ENCODE results near the gene SIT1.

Gene SIT1

DNA sequence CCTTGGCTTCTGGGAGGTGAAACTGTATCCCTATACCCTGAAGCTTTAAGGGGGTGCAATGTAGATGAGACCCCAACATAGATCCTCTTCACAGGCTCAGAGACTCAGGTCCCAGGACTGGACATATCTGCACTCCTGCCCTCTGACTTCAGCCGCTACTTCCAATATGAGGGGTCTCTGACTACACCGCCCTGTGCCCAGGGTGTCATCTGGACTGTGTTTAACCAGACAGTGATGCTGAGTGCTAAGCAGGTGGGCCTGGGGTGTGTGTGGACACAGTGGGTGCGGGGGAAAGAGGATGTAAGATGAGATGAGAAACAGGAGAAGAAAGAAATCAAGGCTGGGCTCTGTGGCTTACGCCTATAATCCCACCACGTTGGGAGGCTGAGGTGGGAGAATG lies 28.4 kb upstream of the SIT1 start:
- no peak for ATAC-seq
- TF ChIP-seq, protein P1, sequence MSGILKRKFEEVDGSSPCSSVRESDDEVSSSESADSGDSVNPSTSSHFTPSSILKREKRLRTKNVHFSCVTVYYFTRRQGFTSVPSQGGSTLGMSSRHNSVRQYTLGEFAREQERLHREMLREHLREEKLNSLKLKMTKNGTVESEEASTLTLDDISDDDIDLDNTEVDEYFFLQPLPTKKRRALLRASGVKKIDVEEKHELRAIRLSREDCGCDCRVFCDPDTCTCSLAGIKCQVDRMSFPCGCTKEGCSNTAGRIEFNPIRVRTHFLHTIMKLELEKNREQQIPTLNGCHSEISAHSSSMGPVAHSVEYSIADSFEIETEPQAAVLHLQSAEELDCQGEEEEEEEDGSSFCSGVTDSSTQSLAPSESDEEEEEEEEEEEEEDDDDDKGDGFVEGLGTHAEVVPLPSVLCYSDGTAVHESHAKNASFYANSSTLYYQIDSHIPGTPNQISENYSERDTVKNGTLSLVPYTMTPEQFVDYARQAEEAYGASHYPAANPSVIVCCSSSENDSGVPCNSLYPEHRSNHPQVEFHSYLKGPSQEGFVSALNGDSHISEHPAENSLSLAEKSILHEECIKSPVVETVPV (CRISPR knock-in tag; IDR thresholded peaks at IDR 0.05) = no peak
- TF ChIP-seq ZNF565 (CRISPR knock-in tag; conservative IDR thresholded peaks at IDR 0.05; ENCODE audit: low read depth) (no peak), PPARA (CRISPR knock-in tag; IDR thresholded peaks at IDR 0.05; ENCODE audit: borderline replicate concordance) (no peak), ZNF70 (CRISPR knock-in tag; IDR thresholded peaks at IDR 0.05) (no peak), ZFP30 (CRISPR knock-in tag; IDR thresholded peaks at IDR 0.05) (no peak), TOX (CRISPR knock-in tag; IDR thresholded peaks at IDR 0.05; ENCODE audit: borderline replicate concordance) (no peak), BACH2 (CRISPR knock-in tag; IDR thresholded peaks at IDR 0.05; ENCODE audit: borderline replicate concordance) (no peak), ARNTL (CRISPR knock-in tag; IDR thresholded peaks at IDR 0.05; ENCODE audit: borderline replicate concordance, low read depth) (no peak), TCF4 (CRISPR knock-in tag; IDR thresholded peaks at IDR 0.05; ENCODE audit: borderline replicate concordance) (no peak), RARB (CRISPR knock-in tag; IDR thresholded peaks at IDR 0.05) (no peak), OSR1 (CRISPR knock-in tag; IDR thresholded peaks at IDR 0.05) (no peak)
- TF ChIP-seq, protein P2, sequence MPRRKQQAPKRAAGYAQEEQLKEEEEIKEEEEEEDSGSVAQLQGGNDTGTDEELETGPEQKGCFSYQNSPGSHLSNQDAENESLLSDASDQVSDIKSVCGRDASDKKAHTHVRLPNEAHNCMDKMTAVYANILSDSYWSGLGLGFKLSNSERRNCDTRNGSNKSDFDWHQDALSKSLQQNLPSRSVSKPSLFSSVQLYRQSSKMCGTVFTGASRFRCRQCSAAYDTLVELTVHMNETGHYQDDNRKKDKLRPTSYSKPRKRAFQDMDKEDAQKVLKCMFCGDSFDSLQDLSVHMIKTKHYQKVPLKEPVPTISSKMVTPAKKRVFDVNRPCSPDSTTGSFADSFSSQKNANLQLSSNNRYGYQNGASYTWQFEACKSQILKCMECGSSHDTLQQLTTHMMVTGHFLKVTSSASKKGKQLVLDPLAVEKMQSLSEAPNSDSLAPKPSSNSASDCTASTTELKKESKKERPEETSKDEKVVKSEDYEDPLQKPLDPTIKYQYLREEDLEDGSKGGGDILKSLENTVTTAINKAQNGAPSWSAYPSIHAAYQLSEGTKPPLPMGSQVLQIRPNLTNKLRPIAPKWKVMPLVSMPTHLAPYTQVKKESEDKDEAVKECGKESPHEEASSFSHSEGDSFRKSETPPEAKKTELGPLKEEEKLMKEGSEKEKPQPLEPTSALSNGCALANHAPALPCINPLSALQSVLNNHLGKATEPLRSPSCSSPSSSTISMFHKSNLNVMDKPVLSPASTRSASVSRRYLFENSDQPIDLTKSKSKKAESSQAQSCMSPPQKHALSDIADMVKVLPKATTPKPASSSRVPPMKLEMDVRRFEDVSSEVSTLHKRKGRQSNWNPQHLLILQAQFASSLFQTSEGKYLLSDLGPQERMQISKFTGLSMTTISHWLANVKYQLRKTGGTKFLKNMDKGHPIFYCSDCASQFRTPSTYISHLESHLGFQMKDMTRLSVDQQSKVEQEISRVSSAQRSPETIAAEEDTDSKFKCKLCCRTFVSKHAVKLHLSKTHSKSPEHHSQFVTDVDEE (CRISPR knock-in tag; IDR thresholded peaks at IDR 0.05) = no peak
- TF ChIP-seq, protein P3, sequence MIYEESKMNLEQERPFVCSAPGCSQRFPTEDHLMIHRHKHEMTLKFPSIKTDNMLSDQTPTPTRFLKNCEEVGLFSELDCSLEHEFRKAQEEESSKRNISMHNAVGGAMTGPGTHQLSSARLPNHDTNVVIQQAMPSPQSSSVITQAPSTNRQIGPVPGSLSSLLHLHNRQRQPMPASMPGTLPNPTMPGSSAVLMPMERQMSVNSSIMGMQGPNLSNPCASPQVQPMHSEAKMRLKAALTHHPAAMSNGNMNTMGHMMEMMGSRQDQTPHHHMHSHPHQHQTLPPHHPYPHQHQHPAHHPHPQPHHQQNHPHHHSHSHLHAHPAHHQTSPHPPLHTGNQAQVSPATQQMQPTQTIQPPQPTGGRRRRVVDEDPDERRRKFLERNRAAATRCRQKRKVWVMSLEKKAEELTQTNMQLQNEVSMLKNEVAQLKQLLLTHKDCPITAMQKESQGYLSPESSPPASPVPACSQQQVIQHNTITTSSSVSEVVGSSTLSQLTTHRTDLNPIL (CRISPR knock-in tag; IDR thresholded peaks at IDR 0.05; ENCODE audit: low read depth) = no peak
- TF ChIP-seq, protein P4, sequence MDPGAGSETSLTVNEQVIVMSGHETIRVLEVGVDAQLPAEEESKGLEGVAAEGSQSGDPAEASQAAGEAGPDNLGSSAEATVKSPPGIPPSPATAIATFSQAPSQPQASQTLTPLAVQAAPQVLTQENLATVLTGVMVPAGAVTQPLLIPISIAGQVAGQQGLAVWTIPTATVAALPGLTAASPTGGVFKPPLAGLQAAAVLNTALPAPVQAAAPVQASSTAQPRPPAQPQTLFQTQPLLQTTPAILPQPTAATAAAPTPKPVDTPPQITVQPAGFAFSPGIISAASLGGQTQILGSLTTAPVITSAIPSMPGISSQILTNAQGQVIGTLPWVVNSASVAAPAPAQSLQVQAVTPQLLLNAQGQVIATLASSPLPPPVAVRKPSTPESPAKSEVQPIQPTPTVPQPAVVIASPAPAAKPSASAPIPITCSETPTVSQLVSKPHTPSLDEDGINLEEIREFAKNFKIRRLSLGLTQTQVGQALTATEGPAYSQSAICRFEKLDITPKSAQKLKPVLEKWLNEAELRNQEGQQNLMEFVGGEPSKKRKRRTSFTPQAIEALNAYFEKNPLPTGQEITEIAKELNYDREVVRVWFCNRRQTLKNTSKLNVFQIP (CRISPR knock-in tag; IDR thresholded peaks at IDR 0.05; ENCODE audit: borderline replicate concordance, low read depth) = no peak

DNA sequence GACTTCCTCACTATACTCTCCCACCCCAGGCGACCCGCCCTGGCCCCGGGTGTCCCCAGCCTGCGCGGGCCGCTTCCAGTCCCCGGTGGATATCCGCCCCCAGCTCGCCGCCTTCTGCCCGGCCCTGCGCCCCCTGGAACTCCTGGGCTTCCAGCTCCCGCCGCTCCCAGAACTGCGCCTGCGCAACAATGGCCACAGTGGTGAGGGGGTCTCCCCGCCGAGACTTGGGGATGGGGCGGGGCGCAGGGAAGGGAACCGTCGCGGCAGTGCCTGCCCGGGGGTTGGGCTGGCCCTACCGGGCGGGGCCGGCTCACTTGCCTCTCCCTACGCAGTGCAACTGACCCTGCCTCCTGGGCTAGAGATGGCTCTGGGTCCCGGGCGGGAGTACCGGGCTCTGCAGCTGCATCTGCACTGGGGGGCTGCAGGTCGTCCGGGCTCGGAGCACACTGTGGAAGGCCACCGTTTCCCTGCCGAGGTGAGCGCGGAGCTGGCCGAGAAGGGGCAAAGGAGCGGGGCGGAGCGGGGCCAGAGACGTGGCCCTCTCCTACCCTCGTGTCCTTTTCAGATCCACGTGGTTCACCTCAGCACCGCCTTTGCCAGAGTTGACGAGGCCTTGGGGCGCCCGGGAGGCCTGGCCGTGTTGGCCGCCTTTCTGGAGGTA lies 25.1 kb upstream of the SIT1 start:
- peak; percentile 26 for ATAC-seq
- no peak for TF ChIP-seq GLIS3 (CRISPR knock-in tag; IDR thresholded peaks at IDR 0.05)
- no peak for TF ChIP-seq ESRRG (CRISPR knock-in tag; IDR thresholded peaks at IDR 0.05)
- TF ChIP-seq ZFP30 (CRISPR knock-in tag; IDR thresholded peaks at IDR 0.05) = no peak
- TF ChIP-seq TOX (CRISPR knock-in tag; IDR thresholded peaks at IDR 0.05; ENCODE audit: borderline replicate concordance) = no peak
- TF ChIP-seq SNAI2 (CRISPR knock-in tag; IDR thresholded peaks at IDR 0.05) = no peak
- TF ChIP-seq, protein P2 (CRISPR knock-in tag; IDR thresholded peaks at IDR 0.05) = no peak
- no peak for TF ChIP-seq ZFP3 (CRISPR knock-in tag; IDR thresholded peaks at IDR 0.05)
- no peak for TF ChIP-seq BACH2 (CRISPR knock-in tag; IDR thresholded peaks at IDR 0.05; ENCODE audit: borderline replicate concordance)
- TF ChIP-seq CSDC2 (CRISPR knock-in tag; IDR thresholded peaks at IDR 0.05) = no peak
- no peak for TF ChIP-seq PPARA (CRISPR knock-in tag; IDR thresholded peaks at IDR 0.05; ENCODE audit: borderline replicate concordance)
- no peak for TF ChIP-seq OSR1 (CRISPR knock-in tag; IDR thresholded peaks at IDR 0.05)
- no peak for TF ChIP-seq RARB (CRISPR knock-in tag; IDR thresholded peaks at IDR 0.05)

DNA sequence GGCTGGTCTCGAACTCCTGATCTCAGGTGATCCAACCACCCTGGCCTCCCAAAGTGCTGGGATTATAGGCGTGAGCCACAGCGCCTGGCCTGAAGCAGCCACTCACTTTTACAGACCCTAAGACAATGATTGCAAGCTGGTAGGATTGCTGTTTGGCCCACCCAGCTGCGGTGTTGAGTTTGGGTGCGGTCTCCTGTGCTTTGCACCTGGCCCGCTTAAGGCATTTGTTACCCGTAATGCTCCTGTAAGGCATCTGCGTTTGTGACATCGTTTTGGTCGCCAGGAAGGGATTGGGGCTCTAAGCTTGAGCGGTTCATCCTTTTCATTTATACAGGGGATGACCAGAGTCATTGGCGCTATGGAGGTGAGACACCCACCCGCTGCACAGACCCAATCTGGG lies 24.5 kb upstream of the SIT1 start:
- TF ChIP-seq BACH2 (CRISPR knock-in tag; IDR thresholded peaks at IDR 0.05; ENCODE audit: borderline replicate concordance) = no peak
- no peak for TF ChIP-seq ZNF8 (CRISPR knock-in tag; IDR thresholded peaks at IDR 0.05)
- no peak for ATAC-seq
